ENCODE measurements around the gene PCDH9.

GRCh38 chr13:67216864-67217263, 13.3 kb downstream of the PCDH9 start:
- TF ChIP-seq CTCF (IDR thresholded peaks at IDR 0.05) = no peak
- TF ChIP-seq POLR2A (IDR thresholded peaks at IDR 0.05) = no peak

Measured in Peyer's patch (tissue), 4 donors.